ENCODE data around the gene KDM2B.

KDM2B gene

GRCh38 chr12:121466794-121467637, 113.8 kb downstream of the KDM2B start:
- in situ Hi-C loops (cut with MboI; ENCODE audit: low sequenced_read_pairs): no loop called here

DNA sequence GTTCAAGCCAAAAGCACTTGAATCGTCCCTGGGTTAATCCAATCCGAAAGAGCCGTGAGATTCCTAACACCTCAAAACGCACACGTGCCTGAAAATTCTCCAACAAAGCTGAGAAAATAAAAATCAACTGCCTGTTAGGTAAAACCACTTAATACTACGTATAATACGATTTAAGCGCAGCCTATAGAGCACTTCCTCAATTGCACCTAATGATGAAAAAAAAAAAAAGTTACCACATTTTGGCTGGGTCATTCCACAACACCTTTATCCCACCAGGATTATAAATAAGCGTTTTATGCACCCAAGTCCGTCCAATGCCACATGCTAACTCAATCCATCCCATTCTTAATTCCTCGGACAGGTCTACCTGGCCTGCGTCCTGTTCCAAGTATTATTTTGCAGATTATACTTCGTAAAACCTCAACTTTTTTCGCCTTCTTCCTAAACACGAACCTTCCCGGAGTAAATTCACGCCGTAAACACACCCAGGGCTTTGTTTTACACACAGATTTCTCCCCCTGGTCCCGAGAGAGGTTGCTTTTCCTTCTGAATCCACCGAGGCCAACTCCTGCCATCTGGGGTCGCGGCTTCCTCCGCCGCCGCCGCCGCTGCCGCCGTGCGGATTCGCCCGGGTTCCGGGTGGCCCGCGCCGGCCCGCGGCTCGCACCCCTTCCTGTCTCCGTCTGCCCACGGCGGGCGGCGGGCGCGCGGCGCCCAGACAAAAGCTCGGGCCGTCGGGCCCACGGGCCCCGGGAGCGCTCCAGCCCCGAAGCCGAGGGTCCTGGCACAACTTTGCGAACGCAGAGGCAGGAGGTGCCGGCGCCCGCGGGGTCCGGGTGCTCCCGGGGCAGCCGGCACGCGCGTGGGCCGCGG, 114.7 kb downstream of the KDM2B start:
- in situ Hi-C loops (cut with MboI; ENCODE audit: low sequenced_read_pairs): no loop called here

DNA sequence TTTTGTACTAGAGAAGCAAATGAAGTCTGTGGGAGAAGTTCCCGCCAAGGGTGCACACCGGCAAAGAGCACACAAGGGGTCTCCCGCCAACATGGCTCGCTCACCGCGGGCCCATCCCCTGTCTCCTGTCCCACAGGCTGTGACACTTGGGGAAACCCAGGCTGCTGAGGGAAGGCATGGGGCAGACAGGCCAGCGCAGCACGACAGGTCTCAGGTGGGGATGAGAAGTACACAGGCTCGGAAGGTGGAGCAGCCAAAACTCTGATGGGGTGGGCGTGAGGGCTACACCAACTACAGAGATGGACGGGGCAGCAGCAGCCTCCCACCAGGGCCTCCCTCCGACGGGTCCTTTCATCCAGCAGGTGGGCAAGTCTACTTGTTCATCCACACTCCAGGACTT, 116.5 kb downstream of the KDM2B start:
- in situ Hi-C loops (cut with MboI; ENCODE audit: low sequenced_read_pairs): no loop called here

GRCh38 chr12:121461048-121461447, 119.8 kb downstream of the KDM2B start:
- in situ Hi-C loops (cut with MboI; ENCODE audit: low sequenced_read_pairs): no loop called here

- in situ Hi-C loops (cut with MboI; ENCODE audit: low sequenced_read_pairs): no loop called here
Measured at GRCh38 chr12:121456551-121456950, 124.3 kb downstream of the KDM2B start.

DNA sequence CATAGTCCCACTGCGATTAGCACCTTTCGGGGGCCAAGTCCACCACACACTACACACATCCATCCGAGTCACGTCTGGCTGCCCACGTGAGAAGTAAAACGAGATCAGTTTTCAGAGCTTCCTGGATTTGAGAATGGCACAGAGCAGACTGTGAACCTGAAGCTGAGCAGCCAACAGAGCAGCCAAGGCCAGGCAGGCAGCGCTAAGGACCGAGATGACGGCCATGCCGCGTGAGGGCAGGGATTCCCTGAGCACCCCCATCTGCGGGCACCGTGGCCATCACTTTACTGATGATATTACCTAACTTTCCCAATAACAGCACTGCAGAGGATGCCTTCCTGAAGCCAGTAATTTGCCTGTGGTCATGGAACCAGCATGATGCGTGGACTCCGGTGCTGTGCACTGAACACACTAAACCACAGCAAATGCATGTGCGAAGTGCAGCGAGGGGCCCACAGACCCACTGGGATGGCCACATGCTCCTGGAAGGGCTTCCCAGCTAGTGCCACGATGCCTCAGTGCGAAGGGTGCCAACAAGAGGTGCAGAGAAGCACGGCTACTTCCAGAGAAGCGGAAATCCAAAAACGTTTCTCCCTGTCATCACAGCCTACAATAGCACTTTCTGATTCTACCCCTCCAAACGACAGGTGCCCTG, 124.9 kb downstream of the KDM2B start:
- in situ Hi-C loops (cut with MboI; ENCODE audit: low sequenced_read_pairs): no loop called here

GRCh38 chr12:121454921-121455320, 125.9 kb downstream of the KDM2B start:
- in situ Hi-C loops (cut with MboI; ENCODE audit: low sequenced_read_pairs): no loop called here

- in situ Hi-C loops (cut with MboI; ENCODE audit: low sequenced_read_pairs): no loop called here
Measured at GRCh38 chr12:121453629-121454028, 127.2 kb downstream of the KDM2B start.

GRCh38 chr12:121452985-121453360, 127.8 kb downstream of the KDM2B start:
- in situ Hi-C loops (cut with MboI; ENCODE audit: low sequenced_read_pairs): no loop called here

DNA sequence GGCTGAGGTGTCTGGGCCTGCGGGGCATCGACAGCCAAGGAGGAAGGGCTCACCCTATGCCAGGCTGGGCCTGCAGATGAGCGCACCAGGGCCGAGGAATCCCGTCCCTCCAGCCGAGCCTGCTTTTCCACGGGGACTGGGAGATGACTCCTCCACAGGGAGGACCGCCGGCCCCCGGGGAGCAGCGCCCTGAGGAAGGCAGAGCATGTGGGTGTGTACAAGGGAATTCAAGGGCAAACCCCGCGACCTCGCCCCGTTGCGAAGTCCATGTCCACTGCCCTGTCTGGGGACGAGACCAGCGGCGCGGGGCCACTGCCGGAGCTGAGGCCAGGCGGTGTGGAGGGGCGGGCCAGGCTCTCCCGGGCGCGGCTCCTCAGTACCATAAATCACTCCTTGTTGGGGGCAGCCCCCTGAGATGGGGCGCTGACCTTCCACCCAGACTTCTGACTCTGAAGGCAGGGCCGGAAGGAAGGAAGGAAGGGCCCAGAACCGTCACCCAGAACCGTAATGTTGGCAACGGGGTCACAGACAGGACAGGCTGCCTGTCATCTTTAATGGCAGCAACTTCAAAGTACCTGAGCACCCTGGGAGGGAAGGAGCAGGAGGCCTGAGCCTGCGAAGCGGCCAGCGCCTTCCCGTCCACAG, 128.4 kb downstream of the KDM2B start:
- in situ Hi-C loops (cut with MboI; ENCODE audit: low sequenced_read_pairs): no loop called here

DNA sequence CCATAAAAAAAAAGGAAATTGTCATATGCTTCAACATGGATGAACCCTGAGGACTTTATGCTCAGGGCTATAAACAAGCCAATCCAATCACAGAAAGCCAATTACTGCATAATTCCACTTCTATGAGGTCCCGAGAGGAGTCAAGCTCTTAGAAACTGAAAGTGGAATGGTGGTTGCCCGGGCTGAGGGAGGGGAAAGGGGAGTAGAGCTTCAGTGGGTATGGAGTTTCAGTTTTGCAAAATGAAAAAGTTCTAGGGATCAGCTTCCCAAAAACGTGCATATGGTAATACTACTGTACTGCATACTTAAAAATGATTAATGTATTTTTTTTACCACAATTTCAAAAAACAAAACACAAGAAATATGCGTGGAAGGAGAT, 128.9 kb downstream of the KDM2B start:
- in situ Hi-C loops (cut with MboI; ENCODE audit: low sequenced_read_pairs): no loop called here

DNA sequence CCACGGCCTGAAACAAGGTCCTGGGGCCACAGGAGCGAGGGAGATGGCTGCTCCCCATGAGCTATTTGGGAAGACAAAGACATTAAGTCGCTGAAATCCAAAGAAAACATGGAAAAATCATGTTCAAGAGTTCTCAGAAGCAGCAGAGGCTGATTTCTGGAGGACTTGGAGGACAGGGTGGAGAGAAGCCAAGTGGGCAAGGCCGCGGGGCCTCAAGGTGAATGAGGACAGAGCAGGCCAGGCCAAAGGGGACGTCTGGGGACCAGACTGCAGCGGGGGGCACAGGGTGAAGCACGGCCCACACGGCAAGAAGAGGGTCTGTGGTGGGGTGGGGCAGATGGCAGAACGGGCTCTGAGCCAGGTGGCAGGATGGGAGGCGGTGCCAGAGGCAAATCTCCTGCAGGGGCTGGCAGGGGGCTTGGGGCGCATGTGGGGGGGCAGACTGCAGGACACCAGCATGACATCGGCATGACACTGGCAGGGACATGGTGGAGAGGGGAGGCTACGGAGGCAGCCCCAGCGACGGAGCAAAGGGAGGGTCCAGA, 132.0 kb downstream of the KDM2B start:
- in situ Hi-C loops (cut with MboI; ENCODE audit: low sequenced_read_pairs): no loop called here

DNA sequence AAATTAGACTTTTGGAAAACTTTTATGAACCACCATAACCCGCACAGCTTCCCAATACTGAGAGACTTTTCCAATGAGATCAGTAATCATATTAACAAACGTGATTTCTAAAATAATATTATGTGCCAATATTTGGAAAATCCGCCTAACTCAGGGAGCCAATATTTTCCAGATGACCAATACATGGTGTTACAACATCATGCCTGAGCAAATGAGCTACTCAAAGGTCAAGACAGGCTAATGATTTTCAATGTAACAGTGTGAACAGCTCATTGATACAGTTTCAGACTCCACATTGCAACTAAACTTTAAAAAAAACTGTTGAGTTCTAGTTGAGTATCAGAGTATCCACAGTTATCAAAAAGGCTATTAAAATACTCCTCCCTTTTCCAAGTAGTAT, 134.1 kb downstream of the KDM2B start:
- in situ Hi-C loops (cut with MboI; ENCODE audit: low sequenced_read_pairs): no loop called here

- in situ Hi-C loops (cut with MboI; ENCODE audit: low sequenced_read_pairs): no loop called here
Measured at GRCh38 chr12:121444842-121445202, 136.0 kb downstream of the KDM2B start.

- in situ Hi-C loops (cut with MboI; ENCODE audit: low sequenced_read_pairs): no loop called here
Measured at GRCh38 chr12:121443911-121444841, 136.6 kb downstream of the KDM2B start.

GRCh38 chr12:121443193-121443870, 137.5 kb downstream of the KDM2B start:
- in situ Hi-C loops (cut with MboI; ENCODE audit: low sequenced_read_pairs): no loop called here

DNA sequence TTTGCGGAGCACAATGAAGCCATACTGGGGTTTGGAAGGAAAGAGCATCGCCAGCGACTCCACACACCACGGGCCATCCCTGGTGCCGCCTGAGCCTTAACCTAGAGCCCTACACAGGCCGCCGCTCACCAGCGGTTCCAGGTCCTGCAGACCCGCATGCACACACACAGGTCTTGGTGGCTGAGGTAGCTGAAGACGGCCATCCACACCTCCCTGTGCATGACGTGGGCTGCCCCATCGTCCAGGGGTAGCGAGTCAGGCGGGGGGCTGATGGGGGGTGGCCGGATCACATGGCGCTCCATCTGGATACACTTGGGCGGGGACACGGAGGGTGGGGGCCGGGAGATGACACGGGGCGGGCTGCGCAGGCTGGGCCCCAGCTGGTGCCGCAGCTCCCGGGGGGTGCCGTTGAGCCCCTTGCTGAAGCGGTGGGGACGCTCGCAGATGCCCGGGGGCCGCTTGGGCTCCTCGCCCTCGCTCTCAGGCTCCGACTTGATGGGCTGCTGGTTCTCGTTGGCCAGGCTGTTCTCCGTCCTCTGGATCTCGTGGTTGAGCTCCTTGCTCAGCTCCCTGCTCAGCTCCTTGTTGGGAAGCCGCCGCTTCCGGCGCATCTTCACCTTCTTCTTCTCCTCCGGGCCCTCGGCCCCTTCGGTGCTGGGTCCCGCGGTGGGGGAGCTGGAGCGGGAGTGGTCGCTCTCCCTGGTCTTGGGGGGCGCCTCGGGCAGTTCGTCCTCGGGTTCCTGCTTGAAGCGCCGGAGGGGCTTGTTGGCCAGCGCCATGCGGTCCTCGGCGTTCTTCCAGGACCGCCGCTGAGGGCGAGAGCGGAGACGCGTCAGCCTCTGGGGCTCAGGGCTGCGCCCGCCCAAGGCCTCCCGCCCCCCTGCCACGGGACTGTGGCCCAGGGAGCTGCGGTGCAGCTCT, 138.5 kb downstream of the KDM2B start:
- in situ Hi-C loops (cut with MboI; ENCODE audit: low sequenced_read_pairs): no loop called here

GRCh38 chr12:121441555-121441954, 139.3 kb downstream of the KDM2B start:
- in situ Hi-C loops (cut with MboI; ENCODE audit: low sequenced_read_pairs): no loop called here

Measured in HL-60/S4 treated with retinoic acid at 250 ng/mL for 4 days and 3 days (cell line).